HG02623 (cell line): Measurements from ENCODE around the gene PPIL6.
"Not testable (repeated sequence)": the region's sequence is repeated elsewhere in the genome, so short reads cannot be mapped to it uniquely, and the experiment has no call there.

ENCODE experiments used
- ATAC-seq: cut with Tn5 transposase; IDR thresholded peaks from one replicate; pipeline ENCODE4 v1.9.1; 2021; ENCODE audit warnings: moderate library complexity; ENCODE audit not compliant: unreplicated experiment

Gene PPIL6

GRCh38 chr6:109369728-109370127 is 70.7 kb downstream of the PPIL6 start:
- no peak for ATAC-seq

GRCh38 chr6:109364382-109365078 is 75.9 kb downstream of the PPIL6 start:
- ATAC-seq, result not testable (repeated sequence)

- ATAC-seq, result no peak
Observed at GRCh38 chr6:109363753-109364152, 76.7 kb downstream of the PPIL6 start.

- no peak for ATAC-seq
Observed at GRCh38 chr6:109362102-109362884, 78.1 kb downstream of the PPIL6 start.

GRCh38 chr6:109360791-109361190 is 79.6 kb downstream of the PPIL6 start:
- ATAC-seq, result no peak

GRCh38 chr6:109360281-109360680 is 80.1 kb downstream of the PPIL6 start:
- no peak for ATAC-seq

- ATAC-seq, result no peak
Observed at GRCh38 chr6:109359248-109359647, 81.2 kb downstream of the PPIL6 start.

- no peak for ATAC-seq
Observed at GRCh38 chr6:109358204-109358603, 82.2 kb downstream of the PPIL6 start.

GRCh38 chr6:109356237-109356636 is 84.2 kb downstream of the PPIL6 start:
- no peak for ATAC-seq

GRCh38 chr6:109351231-109352130 is 88.9 kb downstream of the PPIL6 start:
- ATAC-seq, result no peak

GRCh38 chr6:109349419-109349987 is 90.9 kb downstream of the PPIL6 start:
- no peak for ATAC-seq

- no peak for ATAC-seq
Observed at GRCh38 chr6:109348226-109348625, 92.2 kb downstream of the PPIL6 start.

GRCh38 chr6:109347779-109348178 is 92.6 kb downstream of the PPIL6 start:
- no peak for ATAC-seq

- ATAC-seq, result no peak
Observed at GRCh38 chr6:109345986-109346385, 94.4 kb downstream of the PPIL6 start.

GRCh38 chr6:109344226-109344625 is 96.2 kb downstream of the PPIL6 start:
- ATAC-seq, result no peak

- ATAC-seq, result no peak
Observed at GRCh38 chr6:109343518-109343917, 96.9 kb downstream of the PPIL6 start.

- ATAC-seq, result no peak
Observed at GRCh38 chr6:109342911-109343310, 97.5 kb downstream of the PPIL6 start.

GRCh38 chr6:109342506-109342905 is 97.9 kb downstream of the PPIL6 start:
- no peak for ATAC-seq

GRCh38 chr6:109340811-109341210 is 99.6 kb downstream of the PPIL6 start:
- ATAC-seq, result no peak
